Endothelial cell of umbilical vein (primary cell): ENCODE results near the gene MAMSTR.

Source experiments
- CTCF ChIP-seq, 2 donors: IDR thresholded peaks; 1 replicate in 1 of 2; 2 replicates in 1 of 2; pipeline ENCODE4 v1.5.1; 2011; ENCODE audit warnings: low read length in 2 of 2, mild to moderate bottlenecking in 2 of 2, moderate library complexity in 2 of 2, control low read depth in 1 of 2, inconsistent platforms in 1 of 2, low read depth in 1 of 2; ENCODE audit not compliant: insufficient read depth in 1 of 2; ENCODE audit errors: extremely low read depth in 1 of 2
- EZH2 ChIP-seq: IDR thresholded peaks from 2 replicates; pipeline ENCODE4 v1.6.1; 2012; ENCODE audit warnings: borderline replicate concordance, low read depth, mild to moderate bottlenecking, moderate library complexity, low read length, inconsistent platforms; ENCODE audit not compliant: severe bottlenecking
- GATA2 ChIP-seq: IDR thresholded peaks from 2 replicates; pipeline ENCODE4 v1.7.0; 2011; ENCODE audit warnings: low read depth, mild to moderate bottlenecking, moderate library complexity, mixed read lengths, low read length; ENCODE audit not compliant: insufficient read length, insufficient read depth
- JUN ChIP-seq: IDR thresholded peaks from 2 replicates; pipeline ENCODE4 v1.6.1; 2011; ENCODE audit warnings: borderline replicate concordance, low read depth; ENCODE audit not compliant: insufficient read length, insufficient read depth
- POLR2A ChIP-seq: IDR thresholded peaks from 2 replicates; pipeline ENCODE4 v1.6.1; 2012; ENCODE audit warnings: low read depth, mild to moderate bottlenecking, control low read depth, low read length
- POLR2AphosphoS5 ChIP-seq: IDR thresholded peaks from 2 replicates; pipeline ENCODE4 v1.6.1; 2012; ENCODE audit warnings: low read depth, mild to moderate bottlenecking, control low read depth, low read length, moderate library complexity; ENCODE audit not compliant: insufficient read depth

- TF ChIP-seq CTCF (IDR thresholded peaks at IDR 0.05; ENCODE audit: extremely low read depth in 1 of 2, insufficient read depth in 1 of 2, low read depth in 1 of 2, low read length in 2 of 2) (no peak), POLR2AphosphoS5 (no peak), GATA2 (no peak), POLR2A (no peak), EZH2 (no peak), JUN (no peak)
These were observed 37.7 kb upstream of the MAMSTR start for GRCh38 chr19:48757089-48757675.
